ENCODE data around the gene OR2AK2.

Gene OR2AK2

DNA sequence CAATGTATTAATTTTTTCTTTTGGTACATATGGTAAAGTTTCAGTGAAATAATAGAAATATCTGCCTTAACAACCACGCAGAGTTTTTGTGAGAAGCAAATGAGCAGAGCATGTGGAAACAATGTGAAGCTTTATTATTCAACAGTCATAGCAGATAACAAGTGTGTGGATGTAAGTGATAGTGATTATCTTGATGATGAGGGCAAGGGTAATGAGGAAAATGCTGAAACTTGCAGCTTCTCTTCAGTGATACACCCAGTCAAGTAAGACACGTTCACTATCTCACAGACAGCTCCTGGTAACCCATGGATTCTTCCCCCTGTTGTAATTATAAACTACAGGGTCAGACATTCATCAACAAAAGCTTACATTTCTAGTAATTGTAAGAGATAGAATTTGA lies 33.8 kb downstream of the OR2AK2 start:
- Histone ChIP-seq H4K20me1 (ENCODE audit: low read depth, low read length) (no peaks in the 10 kb centered on the region), H3K9ac (ENCODE audit: low read length) (no peak overlapping the region), H3K36me3 (ENCODE audit: low read length) (no peaks in the 10 kb centered on the region), H3K9me2 (replicated peaks; ENCODE audit: insufficient read depth, low read length) (no peaks in the 10 kb centered on the region), H3K27me3 (ENCODE audit: low read length) (no peaks in the 10 kb centered on the region), H2AFZ (ENCODE audit: low read depth, low read length, severe bottlenecking) (no peak overlapping the region), H3F3A (ENCODE audit: insufficient read depth) (no peaks in the 10 kb centered on the region), H3K27ac (ENCODE audit: low read depth, low read length) (no peak overlapping the region), H3K4me3 (ENCODE audit: insufficient read depth, low read length, poor library complexity, severe bottlenecking) (no peak overlapping the region), H3K9me3 (ENCODE audit: insufficient read depth, low read length) (no peaks in the 10 kb centered on the region), H3K4me2 (ENCODE audit: low read depth, low read length, poor library complexity, severe bottlenecking) (no peak overlapping the region), H3K79me2 (ENCODE audit: insufficient read depth, low read length) (no peaks in the 10 kb centered on the region)
- TF ChIP-seq EZH2phosphoT487 (conservative IDR thresholded peaks at IDR 0.05; ENCODE audit: low read length), result no peak
- TF ChIP-seq, protein P1, sequence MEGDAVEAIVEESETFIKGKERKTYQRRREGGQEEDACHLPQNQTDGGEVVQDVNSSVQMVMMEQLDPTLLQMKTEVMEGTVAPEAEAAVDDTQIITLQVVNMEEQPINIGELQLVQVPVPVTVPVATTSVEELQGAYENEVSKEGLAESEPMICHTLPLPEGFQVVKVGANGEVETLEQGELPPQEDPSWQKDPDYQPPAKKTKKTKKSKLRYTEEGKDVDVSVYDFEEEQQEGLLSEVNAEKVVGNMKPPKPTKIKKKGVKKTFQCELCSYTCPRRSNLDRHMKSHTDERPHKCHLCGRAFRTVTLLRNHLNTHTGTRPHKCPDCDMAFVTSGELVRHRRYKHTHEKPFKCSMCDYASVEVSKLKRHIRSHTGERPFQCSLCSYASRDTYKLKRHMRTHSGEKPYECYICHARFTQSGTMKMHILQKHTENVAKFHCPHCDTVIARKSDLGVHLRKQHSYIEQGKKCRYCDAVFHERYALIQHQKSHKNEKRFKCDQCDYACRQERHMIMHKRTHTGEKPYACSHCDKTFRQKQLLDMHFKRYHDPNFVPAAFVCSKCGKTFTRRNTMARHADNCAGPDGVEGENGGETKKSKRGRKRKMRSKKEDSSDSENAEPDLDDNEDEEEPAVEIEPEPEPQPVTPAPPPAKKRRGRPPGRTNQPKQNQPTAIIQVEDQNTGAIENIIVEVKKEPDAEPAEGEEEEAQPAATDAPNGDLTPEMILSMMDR (IDR thresholded peaks at IDR 0.05; ENCODE audit: insufficient read depth, low read length, poor library complexity, severe bottlenecking), result no peak

DNA sequence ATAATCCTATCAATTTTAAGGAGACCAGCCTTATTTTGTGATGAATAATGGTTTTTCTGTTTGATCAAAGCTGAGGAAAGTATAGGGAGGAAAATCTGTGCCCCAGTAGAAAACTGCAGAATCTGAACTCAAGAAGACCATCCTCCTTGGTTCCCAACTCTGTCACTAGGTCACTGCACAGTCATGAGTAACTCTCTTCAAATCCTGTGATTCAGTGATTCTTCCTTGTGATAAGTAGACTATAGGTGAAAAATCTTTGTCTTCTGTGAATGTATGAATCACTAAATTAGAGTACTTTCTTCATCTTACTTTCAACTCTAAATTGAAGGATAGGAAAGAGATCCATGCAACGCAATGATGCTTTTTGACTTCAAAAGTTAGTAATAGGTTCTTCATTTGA lies 35.1 kb downstream of the OR2AK2 start:
- no peaks in the 10 kb centered on the region for H4K20me1 ChIP-seq (ENCODE audit: low read depth, low read length)
- H3K9me3 ChIP-seq (ENCODE audit: insufficient read depth, low read length), result no peaks in the 10 kb centered on the region
- no peak overlapping the region for H3K4me3 ChIP-seq (ENCODE audit: insufficient read depth, low read length, poor library complexity, severe bottlenecking)
- H3K27me3 ChIP-seq (ENCODE audit: low read length), result no peaks in the 10 kb centered on the region
- TF ChIP-seq, protein P1 (IDR thresholded peaks at IDR 0.05; ENCODE audit: insufficient read depth, low read length, poor library complexity, severe bottlenecking), result no peak
- no peak for TF ChIP-seq EZH2phosphoT487 (conservative IDR thresholded peaks at IDR 0.05; ENCODE audit: low read length)
- H2AFZ ChIP-seq (ENCODE audit: low read depth, low read length, severe bottlenecking), result no peak overlapping the region
- H3F3A ChIP-seq (ENCODE audit: insufficient read depth), result no peaks in the 10 kb centered on the region
- no peak overlapping the region for H3K27ac ChIP-seq (ENCODE audit: low read depth, low read length)
- no peaks in the 10 kb centered on the region for H3K9me2 ChIP-seq (replicated peaks; ENCODE audit: insufficient read depth, low read length)
- no peak overlapping the region for H3K9ac ChIP-seq (ENCODE audit: low read length)
- H3K79me2 ChIP-seq (ENCODE audit: insufficient read depth, low read length), result no peaks in the 10 kb centered on the region
- H3K36me3 ChIP-seq (ENCODE audit: low read length), result no peaks in the 10 kb centered on the region
- H3K4me2 ChIP-seq (ENCODE audit: low read depth, low read length, poor library complexity, severe bottlenecking), result no peak overlapping the region

DNA sequence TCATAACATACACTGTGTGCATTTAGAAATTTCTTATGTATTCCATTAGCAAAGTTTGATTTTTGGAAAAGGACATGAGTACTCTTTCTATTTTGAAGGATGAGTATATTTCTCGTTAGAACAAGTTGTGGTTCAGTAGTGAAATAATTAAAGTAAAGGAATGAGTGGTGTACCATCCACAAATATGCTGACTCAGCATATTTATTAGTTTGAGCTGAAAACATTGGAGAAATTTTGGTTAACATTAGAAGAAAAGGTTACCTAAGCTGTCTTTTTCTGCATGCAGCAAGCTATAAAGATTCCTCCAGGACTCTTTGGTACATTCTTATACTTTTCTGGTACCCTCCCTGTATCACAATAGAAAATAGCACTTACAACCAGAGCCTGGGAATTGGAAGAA lies 42.7 kb downstream of the OR2AK2 start:
- Histone ChIP-seq H2AFZ (ENCODE audit: low read depth, low read length, severe bottlenecking) (no peak overlapping the region), H3K4me3 (ENCODE audit: insufficient read depth, low read length, poor library complexity, severe bottlenecking) (no peak overlapping the region), H3K9ac (ENCODE audit: low read length) (no peak overlapping the region), H3K79me2 (ENCODE audit: insufficient read depth, low read length) (no peaks in the 10 kb centered on the region), H3F3A (ENCODE audit: insufficient read depth) (no peaks in the 10 kb centered on the region), H3K4me2 (ENCODE audit: low read depth, low read length, poor library complexity, severe bottlenecking) (no peak overlapping the region), H3K36me3 (ENCODE audit: low read length) (no peaks in the 10 kb centered on the region), H3K9me2 (replicated peaks; ENCODE audit: insufficient read depth, low read length) (no peaks in the 10 kb centered on the region), H4K20me1 (ENCODE audit: low read depth, low read length) (no peaks in the 10 kb centered on the region), H3K27me3 (ENCODE audit: low read length) (no peaks in the 10 kb centered on the region), H3K27ac (ENCODE audit: low read depth, low read length) (no peak overlapping the region), H3K9me3 (ENCODE audit: insufficient read depth, low read length) (no peaks in the 10 kb centered on the region)
- TF ChIP-seq EZH2phosphoT487 (conservative IDR thresholded peaks at IDR 0.05; ENCODE audit: low read length), result no peak

- H3K4me3 ChIP-seq (ENCODE audit: insufficient read depth, low read length, poor library complexity, severe bottlenecking), result no peak overlapping the region
- H3F3A ChIP-seq (ENCODE audit: insufficient read depth), result no peaks in the 10 kb centered on the region
- H3K27me3 ChIP-seq (ENCODE audit: low read length), result no peaks in the 10 kb centered on the region
- H2AFZ ChIP-seq (ENCODE audit: low read depth, low read length, severe bottlenecking), result no peak overlapping the region
- no peaks in the 10 kb centered on the region for H3K9me2 ChIP-seq (replicated peaks; ENCODE audit: insufficient read depth, low read length)
- no peak overlapping the region for H3K27ac ChIP-seq (ENCODE audit: low read depth, low read length)
- H3K79me2 ChIP-seq (ENCODE audit: insufficient read depth, low read length), result no peaks in the 10 kb centered on the region
- no peak overlapping the region for H3K9ac ChIP-seq (ENCODE audit: low read length)
- H3K4me2 ChIP-seq (ENCODE audit: low read depth, low read length, poor library complexity, severe bottlenecking), result no peak overlapping the region
- no peaks in the 10 kb centered on the region for H3K36me3 ChIP-seq (ENCODE audit: low read length)
- no peaks in the 10 kb centered on the region for H3K9me3 ChIP-seq (ENCODE audit: insufficient read depth, low read length)
- no peak for TF ChIP-seq EZH2phosphoT487 (conservative IDR thresholded peaks at IDR 0.05; ENCODE audit: low read length)
- TF ChIP-seq, protein P1 (IDR thresholded peaks at IDR 0.05; ENCODE audit: insufficient read depth, low read length, poor library complexity, severe bottlenecking), result no peak
- H4K20me1 ChIP-seq (ENCODE audit: low read depth, low read length), result no peaks in the 10 kb centered on the region
These were observed 44.6 kb downstream of the OR2AK2 start for GRCh38 chr1:248009681-248010080.
